Thyroid gland (tissue), 4 donors: ENCODE data around the gene GALM.

Source experiments
- CTCF ChIP-seq, 6 experiments: fragments of 200-600 bp in 3 of 6; fragments of 450-650 bp in 3 of 6; sonication (generic) in 3 of 6; IDR thresholded peaks; one replicate each; pipeline ENCODE4 v1.5.1; 2016 to 2019; ENCODE audit warnings: antibody characterized with exemption in 6 of 6, mild to moderate bottlenecking in 2 of 6, inconsistent platforms in 1 of 6, moderate library complexity in 1 of 6
- POLR2A ChIP-seq, 2 donors: fragments of 450-650 bp; IDR thresholded peaks; one replicate each; pipeline ENCODE4 v1.6.1; 2017; ENCODE audit warnings: antibody characterized with exemption in 2 of 2, mild to moderate bottlenecking in 2 of 2, moderate library complexity in 1 of 2

GRCh38 chr2:38708900-38709566 is 43.1 kb downstream of the GALM start:
- TF ChIP-seq CTCF (IDR thresholded peaks at IDR 0.05): no peak
- TF ChIP-seq POLR2A (IDR thresholded peaks at IDR 0.05): no peak
